Fibroblast of villous mesenchyme (primary cell): ENCODE measurements around the gene OR2T29. TPM values are rescaled to one million over a fixed set of nuclear protein-coding genes. Genes with fewer than 3 reads are reported as not detected.
"Not testable (repeated sequence)": the region's sequence is repeated elsewhere in the genome, so short reads cannot be mapped to it uniquely, and the experiment has no call there.

Experiments
- DNase-seq: peaks from one replicate; pipeline ENCODE4 v3.0.0-alpha.2; 2010; ENCODE audit warnings: low read depth
- H3K4me3 ChIP-seq: 2 replicates; pipeline ENCODE4 v1.5.1; 2011; ENCODE audit warnings: low read depth, mild to moderate bottlenecking, low read length
- total RNA-seq: library from RNA; depleted of rRNA; stranded (reverse); fragments of >200 nt; gene quantifications from 2 replicates; pipeline ENCODE4 v1.2.3, GENCODE V29; 2012
- TF ChIP-seq, protein P1 (sequence below): IDR thresholded peaks from 2 replicates; pipeline ENCODE4 v1.5.1; 2012; ENCODE audit warnings: low read depth, mild to moderate bottlenecking, low read length; ENCODE audit not compliant: insufficient read depth

Gene OR2T29, protein sequence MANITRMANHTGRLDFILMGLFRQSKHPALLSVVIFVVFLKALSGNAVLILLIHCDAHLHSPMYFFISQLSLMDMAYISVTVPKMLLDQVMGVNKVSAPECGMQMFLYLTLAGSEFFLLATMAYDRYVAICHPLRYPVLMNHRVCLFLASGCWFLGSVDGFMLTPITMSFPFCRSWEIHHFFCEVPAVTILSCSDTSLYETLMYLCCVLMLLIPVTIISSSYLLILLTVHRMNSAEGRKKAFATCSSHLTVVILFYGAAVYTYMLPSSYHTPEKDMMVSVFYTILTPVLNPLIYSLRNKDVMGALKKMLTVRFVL
- not detected in 2 replicates for total RNA-seq

DNA sequence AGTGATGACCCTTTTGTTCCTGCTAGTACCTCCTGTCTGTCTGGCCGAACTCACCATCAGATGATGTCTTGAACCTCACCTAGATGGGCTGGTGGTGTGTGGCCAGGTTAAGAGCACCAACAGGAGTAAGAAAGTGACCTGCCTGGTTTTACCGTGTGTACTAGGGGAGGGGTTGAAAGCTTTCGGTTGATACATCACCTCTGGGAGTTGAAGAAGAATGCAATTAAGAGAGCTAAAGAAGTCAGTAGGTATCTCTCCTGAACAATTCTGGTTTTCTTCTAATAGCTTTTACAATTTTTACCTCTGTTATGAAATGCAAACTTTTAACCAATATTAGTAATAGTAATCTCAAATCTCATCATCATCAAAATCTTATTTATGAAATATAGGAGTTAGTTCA lies at the start of gene OR2T29:
OR2T29 (minus strand) TSS at position 101 of the 400 bp plus-strand sequence. CDS start 3,281 bp downstream, outside the sequence.
- DNase-seq, H3K4me3 ChIP-seq: not testable (repeated sequence)

DNA sequence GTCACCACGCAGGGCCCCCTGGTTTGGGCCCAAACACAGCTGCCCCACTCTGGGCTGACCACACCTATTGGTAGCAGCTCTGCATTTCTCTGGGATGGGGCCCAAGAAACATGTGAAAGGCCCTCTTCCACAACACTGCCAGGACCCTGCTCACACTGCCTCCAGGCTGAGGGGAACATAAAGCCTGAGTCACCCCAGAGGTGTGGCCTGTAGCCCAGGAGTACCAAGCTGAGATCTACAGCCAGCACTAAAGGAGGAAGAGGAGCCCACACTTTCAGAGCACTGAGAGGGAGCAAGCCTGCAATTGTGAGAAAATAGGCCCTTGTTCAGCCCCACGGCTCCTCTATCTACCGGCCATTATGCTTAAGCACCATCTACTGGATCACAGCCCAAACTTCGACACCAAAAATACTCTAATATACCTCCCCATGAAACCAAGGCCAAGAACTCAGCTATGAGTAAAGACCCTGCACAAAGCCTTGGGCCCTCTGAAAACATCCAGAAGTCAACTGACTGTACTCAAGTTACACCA lies 49.4 kb upstream of the OR2T29 start:
- TF ChIP-seq, protein P1, sequence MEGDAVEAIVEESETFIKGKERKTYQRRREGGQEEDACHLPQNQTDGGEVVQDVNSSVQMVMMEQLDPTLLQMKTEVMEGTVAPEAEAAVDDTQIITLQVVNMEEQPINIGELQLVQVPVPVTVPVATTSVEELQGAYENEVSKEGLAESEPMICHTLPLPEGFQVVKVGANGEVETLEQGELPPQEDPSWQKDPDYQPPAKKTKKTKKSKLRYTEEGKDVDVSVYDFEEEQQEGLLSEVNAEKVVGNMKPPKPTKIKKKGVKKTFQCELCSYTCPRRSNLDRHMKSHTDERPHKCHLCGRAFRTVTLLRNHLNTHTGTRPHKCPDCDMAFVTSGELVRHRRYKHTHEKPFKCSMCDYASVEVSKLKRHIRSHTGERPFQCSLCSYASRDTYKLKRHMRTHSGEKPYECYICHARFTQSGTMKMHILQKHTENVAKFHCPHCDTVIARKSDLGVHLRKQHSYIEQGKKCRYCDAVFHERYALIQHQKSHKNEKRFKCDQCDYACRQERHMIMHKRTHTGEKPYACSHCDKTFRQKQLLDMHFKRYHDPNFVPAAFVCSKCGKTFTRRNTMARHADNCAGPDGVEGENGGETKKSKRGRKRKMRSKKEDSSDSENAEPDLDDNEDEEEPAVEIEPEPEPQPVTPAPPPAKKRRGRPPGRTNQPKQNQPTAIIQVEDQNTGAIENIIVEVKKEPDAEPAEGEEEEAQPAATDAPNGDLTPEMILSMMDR: no peak
- DNase-seq: no peak
- H3K4me3 ChIP-seq: no peak overlapping the region

DNA sequence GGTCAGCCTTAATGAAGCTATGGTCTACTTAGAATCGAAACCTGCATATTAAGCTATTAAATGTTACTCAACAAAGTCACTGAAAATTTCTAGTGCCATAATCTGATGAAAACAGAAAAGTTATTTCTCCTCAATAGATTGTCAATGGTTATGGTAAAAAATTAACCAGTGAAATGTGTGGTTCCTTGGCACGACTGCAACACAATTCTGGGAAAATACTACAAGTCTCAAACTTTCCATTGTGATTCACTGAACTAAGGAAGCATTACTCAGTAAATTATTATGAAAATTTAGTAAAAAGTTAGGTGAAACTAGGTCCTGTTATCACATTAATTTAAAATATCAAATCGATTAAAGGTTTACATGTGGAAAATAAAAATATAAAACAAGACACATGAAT lies 47.7 kb upstream of the OR2T29 start:
- H3K4me3 ChIP-seq: no peak overlapping the region
- DNase-seq: no peak
- TF ChIP-seq, protein P1: no peak

DNA sequence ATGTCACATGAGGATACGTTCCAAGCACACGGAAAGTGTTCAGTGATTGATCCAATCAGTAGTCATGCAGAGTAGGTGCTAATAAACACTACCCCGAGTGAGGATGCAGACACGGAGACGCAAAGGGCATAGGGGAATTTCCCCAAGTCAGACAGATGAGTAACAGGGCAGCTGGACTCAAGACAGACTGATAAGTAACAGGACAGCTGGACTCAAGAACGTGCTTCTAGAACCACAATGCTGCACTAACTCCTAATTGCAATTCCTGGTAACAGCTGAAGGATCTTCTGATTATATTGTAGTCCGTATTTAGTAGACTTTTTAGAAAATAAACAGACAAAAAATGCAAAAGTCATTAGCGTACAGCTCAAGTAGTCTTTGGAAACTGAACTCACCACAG lies 36.8 kb upstream of the OR2T29 start:
- H3K4me3 ChIP-seq: no peak overlapping the region
- TF ChIP-seq, protein P1: no peak
- no peak for DNase-seq

DNA sequence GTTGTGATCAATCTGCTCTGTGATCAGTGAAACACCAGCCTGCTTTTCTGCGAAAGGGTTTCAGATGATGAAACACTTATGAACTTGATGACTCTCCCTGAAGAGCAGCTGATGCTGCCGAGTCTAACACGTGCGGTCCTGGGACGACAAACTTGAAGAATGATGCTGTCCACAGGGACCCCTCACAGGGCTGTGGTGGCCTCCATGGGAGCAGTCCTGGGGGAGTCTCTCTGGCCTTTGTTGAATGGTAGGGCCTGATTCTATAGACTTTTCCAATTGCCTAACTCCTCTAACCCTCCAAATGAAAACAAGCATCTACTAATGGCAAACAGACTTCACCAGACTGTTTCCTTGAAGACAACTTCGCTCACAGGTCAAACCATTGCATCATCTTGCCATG lies 35.0 kb upstream of the OR2T29 start, which contains the start of gene OR2T10:
OR2T10 (minus strand) TSS at position 112 of the 400 bp plus-strand sequence. CDS start 3,932 bp downstream, outside the sequence.
- H3K4me3 ChIP-seq: no peak within 1 kb of the TSS
- TF ChIP-seq, protein P1: no peak
- DNase-seq: no peak

DNA sequence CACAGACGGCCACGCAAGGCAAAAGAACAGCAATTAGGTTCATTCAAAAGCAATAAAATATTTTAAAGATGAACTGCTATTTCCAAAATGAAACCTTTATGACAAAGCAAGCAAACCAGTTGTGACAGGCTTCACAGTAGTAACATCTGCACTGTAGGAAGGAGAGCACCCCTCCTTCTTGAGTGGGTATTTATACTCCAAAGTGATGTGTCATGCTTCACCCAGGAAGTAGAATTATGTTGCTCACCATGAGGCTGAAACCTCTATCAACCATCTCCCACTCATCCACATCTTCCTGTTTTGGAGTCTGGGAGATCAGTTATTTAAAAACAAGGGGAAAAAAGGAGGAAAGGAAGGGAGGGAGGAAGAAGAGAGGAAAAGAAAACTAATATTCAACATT lies 34.0 kb upstream of the OR2T29 start:
- no peak for DNase-seq
- TF ChIP-seq, protein P1: no peak
- no peak overlapping the region for H3K4me3 ChIP-seq

DNA sequence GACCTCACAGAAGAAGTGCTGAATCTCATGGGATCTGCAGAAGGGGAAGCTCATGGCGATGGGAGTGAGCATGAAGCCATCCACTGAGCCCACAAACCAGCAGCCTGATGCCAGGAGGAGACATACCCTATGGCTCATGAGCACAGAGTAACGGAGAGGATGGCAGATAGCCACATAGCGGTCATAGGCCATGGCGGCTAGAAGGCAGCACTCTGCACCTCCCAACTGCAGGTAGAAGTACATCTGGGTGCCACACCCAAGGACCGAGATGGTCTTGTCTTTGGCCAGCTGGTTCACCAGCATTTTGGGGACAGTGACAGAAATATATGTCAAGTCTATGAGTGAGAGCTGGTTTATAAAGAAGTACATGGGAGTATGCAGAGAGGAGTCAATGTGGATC lies 30.7 kb upstream of the OR2T29 start:
- TF ChIP-seq, protein P1: no peak
- H3K4me3 ChIP-seq: no peak overlapping the region
- DNase-seq: no peak
